GM18499 (cell line): ENCODE results near the gene OVCH1.

Experiments
- ATAC-seq: cut with Tn5 transposase; IDR thresholded peaks from one replicate; pipeline ENCODE4 v1.9.1; 2021; ENCODE audit warnings: moderate number of reproducible peaks; ENCODE audit not compliant: insufficient read depth, unreplicated experiment

The OVCH1 gene, protein sequence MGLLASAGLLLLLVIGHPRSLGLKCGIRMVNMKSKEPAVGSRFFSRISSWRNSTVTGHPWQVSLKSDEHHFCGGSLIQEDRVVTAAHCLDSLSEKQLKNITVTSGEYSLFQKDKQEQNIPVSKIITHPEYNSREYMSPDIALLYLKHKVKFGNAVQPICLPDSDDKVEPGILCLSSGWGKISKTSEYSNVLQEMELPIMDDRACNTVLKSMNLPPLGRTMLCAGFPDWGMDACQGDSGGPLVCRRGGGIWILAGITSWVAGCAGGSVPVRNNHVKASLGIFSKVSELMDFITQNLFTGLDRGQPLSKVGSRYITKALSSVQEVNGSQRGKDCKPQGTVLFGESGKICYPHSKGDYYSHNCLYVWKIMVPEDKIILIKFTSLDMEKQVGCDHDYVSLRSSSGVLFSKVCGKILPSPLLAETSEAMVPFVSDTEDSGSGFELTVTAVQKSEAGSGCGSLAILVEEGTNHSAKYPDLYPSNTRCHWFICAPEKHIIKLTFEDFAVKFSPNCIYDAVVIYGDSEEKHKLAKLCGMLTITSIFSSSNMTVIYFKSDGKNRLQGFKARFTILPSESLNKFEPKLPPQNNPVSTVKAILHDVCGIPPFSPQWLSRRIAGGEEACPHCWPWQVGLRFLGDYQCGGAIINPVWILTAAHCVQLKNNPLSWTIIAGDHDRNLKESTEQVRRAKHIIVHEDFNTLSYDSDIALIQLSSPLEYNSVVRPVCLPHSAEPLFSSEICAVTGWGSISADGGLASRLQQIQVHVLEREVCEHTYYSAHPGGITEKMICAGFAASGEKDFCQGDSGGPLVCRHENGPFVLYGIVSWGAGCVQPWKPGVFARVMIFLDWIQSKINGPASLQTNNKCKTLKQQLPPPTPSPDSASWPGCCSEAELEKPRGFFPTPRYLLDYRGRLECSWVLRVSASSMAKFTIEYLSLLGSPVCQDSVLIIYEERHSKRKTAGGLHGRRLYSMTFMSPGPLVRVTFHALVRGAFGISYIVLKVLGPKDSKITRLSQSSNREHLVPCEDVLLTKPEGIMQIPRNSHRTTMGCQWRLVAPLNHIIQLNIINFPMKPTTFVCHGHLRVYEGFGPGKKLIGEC

DNA sequence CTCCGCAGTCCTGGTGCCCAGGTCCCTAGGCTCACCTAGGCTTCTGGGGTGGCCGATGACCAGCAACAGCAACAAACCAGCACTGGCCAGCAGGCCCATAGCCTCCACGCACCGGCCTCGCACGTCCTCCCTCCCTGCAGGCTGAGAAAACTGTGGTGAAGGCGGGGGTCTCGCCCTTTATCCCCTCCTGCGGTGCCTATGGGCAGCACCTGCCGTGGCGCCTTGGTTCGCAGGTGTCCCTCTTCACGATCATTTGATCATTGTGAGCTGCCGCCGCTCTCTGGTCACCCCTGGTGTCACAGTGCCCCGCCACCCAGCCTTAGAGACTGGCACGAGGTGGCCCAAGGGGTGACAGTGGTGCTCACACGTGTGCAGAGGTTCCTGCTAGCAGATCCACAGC is at the start of gene OVCH1:
Gene OVCH1 (minus strand): TSS at position 99 of the 400 bp plus-strand sequence. CDS start 0 bp downstream, at position 99.
- ATAC-seq = no peak

DNA sequence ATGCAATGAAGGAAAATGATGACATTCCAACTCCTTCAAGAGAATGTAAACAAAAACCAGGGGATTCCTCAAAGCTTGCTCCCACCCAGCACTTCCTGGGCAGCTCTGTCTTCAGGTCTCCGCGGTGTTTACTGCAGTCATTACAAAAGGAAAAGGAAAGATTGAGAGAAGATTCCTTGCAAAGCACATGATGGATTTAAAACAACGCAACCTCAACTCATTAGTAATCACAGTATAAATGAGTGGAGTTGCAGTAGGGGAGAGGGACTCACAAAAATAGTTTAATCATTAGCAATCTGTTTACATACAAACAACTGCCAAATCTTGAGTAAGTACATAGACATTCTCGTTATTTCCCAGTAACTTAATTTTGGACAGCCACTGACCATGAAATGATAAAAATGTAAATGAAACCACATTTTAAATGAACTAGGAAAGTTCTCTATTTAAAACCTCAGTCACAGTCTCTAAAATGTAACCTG is 49.7 kb upstream of the OVCH1 start:
- no peak for ATAC-seq

DNA sequence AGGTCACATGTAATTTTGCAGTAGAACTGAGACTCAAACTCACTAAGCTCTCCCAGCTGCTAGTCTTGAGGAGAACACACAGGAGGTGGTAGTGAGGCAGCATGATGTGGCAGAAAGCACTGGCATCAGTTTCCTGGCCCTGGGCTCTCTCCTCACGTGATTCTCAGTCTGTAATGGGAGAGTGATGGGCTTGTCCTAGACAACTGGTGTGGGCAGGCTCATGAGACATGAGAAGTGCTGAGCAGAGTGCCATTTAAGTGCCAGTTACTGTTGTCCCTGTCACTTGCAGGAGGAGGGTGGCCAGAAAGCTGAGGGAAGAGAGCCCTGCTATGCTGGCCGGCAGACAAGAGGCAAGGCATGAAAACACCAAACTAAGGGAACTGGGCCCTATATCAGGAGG is 48.5 kb upstream of the OVCH1 start:
- ATAC-seq = no peak

DNA sequence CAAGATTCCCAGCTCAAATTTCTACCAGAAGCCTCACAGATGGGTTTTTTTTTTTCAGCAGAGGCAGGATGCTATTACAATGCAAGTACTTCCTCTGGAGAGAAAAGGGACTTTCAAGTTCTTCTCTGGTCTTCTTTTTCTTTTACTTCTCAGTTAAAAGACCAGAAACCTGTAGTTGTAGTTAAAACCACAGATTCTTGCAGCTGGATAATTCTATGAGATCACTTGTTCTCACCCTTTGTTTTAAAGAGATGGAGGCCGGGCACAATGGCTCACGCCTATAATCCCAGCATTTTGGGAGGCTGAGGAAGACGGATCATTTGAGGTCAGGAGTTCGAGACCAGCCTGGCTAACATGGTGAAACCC is 47.6 kb upstream of the OVCH1 start:
- ATAC-seq = no peak

DNA sequence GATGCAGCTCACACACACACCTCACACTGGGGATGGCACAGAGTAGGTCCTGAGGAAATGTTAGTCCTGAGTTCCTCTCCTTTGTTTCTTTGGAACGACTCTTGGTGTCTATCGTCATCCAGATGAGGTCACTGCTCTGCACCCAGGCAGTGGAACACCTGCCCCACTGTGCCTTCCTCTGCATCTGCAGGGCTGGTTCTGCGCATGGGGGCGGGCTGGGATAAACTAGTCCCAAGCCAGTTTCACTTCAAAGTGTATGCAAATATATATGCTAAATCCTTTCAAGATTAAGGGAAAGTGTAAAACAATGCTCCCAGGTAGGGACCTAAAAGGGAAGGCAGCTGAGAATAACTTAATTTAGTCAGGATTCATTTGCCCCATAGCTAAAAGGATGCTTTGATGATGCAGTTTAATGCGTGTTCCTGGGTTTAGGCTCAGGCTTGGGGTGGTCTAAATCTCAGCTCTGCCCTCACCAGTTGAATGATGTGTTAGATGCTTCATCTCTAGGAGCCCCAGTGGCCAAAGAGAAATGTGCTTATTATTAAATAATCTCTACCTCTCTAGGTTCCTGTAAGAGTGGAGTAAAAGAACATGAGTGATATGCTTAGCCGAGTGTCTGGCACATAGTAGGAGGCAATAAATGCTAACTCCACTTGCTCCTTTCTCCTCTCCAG is 47.1 kb upstream of the OVCH1 start:
- ATAC-seq = no peak

DNA sequence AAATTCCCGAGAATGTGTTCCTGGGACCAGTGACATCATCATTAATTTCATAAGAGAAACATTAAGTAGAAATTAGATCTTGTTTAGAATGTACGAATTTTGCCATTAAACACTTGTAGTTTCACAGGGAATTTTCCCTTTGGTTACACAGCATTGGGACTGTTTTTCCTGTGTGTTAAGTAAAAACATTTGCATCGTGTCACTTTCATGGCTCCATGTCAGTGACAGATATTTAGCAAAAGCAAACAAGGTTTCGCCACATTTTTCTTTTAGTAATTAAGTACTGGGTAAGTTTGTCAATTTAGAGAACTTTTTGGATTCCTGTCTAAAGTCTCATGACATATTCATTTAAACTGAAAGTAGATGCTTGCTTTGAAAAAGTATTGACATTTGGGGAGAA is 45.5 kb upstream of the OVCH1 start:
- ATAC-seq = no peak

DNA sequence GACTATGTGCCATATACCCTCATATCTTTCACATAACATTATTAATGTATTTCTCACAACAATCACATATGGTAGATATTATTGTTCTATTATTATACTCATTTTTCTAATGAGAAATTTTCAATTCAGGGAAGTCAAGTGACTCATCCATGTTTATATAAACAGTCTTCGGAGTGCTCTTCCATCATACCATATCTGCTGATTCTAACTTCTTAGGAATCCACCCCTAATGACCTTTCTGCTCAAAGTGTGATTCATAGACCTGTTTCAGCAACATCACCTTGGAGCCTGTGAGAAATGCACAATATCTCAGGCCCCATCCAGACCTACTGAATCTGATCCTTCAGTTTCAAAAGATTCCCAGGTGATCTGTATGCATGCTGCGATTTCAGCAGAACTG is 39.8 kb upstream of the OVCH1 start:
- no peak for ATAC-seq

DNA sequence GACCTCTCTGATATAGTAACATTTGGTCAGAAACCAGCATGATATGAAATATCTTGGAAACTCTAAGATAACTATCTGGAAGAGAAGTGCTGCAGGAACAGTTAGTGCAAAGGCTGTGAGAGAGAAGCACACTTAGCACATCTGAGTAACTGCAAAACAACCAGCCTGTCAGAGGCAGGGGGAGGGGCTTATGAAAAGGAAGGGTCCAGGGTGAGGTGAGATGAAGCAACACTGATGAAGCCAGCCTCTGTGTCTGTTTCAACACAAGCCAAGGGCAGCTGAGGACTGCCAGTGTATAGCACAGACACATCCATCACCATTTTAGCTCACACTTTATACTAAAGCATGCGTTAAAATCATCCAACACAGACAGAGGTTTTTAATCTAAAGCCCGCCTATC is 37.4 kb upstream of the OVCH1 start:
- no peak for ATAC-seq

DNA sequence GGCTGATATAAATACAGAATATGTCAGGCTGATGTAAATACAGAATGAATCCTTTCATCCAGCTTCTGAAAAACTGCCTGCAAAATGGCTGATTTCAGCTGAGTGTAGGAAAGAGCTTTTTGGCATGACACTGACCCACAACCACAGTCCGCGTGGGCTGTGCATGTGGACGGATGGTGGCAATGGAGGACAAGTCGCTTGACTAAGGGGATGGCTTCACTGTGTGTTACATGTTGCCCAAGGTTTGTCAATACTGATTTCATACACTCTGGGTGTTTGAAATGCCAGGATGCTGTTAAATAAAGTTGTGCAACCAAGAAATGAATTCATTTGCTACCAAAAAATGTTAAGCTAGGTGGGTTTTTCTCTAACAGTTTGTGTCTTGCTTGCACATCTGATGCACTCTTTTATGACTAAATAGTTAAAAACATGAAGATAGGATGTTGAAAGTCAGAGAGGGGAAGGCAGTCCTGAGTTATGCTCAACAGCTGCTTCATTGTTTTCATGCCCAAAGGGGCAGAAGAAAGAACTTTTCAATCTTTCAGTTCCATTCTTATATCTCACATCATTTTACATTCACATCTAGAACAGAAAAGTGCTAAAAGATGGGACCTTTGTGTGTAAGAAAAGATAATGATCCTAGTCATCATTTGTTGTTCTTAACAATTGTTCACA is 36.5 kb upstream of the OVCH1 start:
- no peak for ATAC-seq

DNA sequence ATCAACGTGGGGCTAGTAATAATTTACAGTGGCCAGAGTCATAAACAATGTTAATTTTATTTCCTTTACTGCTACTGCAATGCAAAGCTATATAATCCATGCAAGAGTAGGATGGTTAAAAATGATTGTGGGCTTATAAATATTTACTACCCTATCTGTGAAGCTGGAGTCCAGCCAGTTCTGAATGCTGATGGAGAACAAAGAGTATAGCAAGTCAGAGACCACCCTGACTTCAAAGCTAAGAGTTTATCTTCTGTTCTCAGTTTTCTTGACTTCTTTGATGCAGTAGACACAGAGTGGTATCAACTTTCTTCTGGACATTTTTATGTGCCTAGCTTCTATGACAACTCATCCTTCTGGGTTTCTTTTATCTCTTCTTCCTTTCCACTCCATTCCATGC is 34.0 kb upstream of the OVCH1 start:
- no peak for ATAC-seq

DNA sequence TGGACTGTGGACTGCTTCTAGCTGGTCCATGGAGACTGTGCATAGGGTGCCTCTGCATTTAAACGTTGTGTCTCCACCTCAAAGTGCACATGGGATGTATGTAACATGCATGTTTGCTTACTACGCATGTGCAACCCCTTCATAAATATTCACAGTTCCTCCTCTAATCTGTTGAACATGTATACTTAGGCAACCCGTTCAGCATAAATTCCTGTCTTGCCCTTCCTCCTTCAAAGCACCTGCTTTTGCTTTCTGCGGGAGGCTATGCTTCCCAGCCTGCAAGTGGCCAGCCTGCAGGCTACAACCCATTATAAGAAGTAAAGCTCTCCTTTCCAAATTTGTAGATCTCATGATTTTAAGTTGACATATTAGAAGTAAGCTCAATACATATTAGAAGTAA is 33.0 kb upstream of the OVCH1 start:
- no peak for ATAC-seq

DNA sequence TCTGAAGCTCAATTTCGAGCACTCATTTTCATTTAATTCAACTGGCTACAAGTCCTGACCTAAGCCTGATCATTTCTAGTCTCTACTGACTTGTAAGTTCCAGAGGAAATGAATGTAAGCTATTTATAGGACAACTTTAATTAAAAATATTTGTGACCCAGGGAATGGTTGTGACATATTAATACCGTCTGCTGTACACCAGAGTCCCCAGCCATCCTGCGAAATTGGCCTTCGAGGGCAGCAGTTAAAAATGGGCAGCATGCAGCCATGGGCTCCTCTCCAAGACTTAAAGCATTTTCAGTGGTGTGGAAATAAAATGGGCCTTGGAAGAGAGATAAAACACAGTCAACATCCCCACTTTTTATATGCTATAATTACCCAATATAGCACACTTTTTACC is 30.7 kb upstream of the OVCH1 start:
- no peak for ATAC-seq

DNA sequence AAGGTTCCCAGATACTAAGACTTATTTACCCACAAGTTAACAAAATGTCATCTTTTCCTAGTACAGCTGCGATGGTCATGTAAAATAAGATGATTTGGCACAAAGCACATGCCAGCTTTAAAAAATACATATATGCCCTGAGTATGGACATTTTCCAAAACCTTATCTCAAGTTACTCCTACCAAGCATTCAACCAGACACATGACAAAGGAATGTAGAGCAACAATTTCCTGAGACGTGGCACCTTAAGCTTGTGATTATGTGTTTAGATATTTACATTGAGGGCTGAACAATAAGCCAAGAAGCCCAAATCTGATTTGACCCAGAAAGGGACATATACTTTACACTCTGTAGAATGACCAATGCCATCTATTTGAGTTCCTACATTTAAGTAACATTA is 24.5 kb upstream of the OVCH1 start:
- ATAC-seq = no peak

DNA sequence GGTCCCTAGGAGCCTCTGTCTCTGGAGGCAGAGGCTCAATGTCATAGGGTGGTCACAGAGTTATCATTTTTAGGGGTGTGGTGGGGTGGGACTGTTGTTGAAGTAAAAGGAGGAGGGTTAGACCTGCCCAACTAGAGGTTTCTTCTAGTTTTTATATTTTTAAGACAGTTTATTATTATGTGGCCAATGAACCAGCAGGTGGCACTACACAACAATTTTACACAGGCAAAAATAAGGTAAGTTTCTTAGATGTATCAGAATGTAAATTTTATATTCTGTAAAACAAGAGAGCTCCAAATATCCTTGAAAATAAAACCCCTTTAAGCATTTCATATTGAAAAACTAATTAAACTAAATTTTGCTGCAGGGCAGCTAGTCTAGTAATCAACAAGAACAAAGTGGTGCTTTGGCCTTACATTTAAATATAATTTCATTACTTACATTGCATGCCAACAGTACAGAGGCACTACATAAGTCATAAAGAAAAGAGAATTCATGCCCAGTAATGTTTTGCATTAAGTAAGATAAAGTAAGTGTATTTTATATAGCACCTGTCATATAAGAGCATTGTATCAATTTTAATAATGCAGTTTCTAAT is 22.2 kb upstream of the OVCH1 start:
- ATAC-seq = no peak

DNA sequence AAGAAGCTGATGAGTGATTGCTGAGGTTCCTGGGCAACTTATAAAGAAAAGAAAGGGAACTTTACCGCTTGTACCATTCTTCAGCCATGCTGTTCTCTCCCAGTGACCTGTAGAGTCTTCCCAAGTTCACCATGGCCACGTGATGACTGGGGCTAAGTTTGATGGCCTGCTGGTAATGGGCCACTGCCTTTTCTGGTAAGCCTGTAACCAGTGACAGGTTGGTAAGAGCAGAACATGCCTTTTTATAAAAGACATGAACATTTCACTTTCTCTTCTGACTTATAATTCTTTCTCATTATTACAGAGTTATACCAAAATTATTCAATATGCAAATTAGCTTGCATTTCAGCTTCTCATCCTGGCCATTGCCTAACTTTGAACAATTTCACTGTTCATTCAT is 20.9 kb upstream of the OVCH1 start:
- no peak for ATAC-seq

DNA sequence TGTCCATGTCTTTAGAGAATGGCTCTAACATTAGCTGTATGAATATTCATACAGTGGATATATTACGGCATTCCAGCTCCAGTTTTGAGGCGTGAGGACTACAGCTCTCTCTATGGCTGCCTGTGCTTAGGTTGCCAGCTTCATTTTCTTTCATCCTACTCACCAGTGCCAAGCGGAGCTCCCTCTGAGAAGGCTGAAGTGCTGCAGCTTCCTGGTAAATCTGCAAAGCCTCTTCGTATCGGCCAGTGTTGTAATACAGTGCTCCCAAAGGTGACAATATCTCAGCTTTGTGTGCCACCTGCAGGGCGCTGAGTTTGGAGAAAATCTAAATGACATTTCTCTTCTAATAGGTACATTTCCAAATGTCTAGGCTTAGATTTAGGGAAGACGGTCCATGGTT is 19.8 kb upstream of the OVCH1 start:
- ATAC-seq = no peak

DNA sequence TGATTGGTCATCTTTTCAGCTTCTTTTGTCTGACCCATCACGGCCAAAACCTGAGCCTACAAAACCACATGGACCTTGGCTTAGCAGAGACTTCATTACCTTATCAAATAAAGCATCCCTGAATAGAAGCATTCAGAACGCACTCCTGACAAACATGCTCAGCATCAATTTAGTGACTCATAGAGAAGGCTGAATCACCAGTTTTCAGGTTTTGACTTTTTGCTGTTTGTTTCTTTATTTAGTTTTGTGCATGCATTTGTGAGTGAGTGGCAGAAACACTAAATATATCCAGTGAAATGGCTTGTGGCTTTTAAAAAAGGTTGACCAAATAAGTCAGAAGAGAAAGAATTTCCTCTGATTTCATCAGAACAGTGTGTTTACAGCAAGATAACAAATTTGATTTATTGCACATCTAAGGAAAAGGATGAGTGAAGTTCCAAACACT is 19.0 kb upstream of the OVCH1 start:
- ATAC-seq = no peak

DNA sequence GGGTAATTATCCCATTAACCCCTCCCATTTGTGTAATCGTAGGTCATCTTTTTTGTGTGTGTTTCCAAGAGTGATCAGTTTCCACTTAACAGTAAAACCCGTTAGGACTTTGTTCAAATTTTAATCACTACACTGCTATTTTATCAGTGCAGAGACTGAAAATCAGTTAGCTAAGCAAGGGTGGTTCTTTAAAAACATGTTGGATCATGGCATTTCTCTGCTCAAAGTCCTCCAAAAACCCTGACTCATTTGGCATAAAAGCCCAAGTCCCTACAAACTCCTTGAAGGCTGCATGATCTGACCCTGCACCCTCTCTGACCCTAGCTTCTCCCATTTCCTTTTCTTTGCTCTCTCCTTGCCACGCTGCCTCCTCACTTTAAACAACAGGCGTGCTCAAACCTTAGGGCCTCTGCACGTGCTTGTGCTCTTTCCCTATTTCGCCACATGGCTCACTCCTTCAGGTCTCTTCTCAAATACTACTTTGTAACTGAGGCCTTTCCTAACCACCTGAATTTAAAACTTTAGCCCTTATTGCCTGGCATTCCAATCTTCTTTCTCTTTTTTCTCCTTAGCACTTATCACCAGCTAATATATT is 13.2 kb upstream of the OVCH1 start:
- no peak for ATAC-seq

DNA sequence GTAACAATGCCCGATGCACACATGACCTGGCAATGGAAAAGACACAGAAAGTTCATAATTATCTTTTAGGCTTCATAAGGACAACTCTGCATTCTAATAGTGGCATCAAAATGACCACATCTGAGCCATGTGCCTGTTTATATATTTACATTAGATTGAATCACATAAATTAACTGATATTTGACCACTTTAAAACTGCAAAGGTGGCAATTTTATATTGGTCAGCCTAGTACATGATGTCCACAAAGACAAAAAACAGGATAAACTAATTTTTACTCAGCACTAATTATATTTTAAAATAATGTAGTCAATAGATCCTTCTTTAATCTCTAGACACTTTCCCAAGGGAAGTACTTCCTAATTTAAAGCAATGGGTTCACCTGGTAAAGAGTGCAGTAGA is 12.0 kb upstream of the OVCH1 start:
- ATAC-seq = no peak
